Midbrain (tissue), 1 donor: ENCODE data around the gene ANKRD61.
"Not testable (repeated sequence)": the region's sequence is repeated elsewhere in the genome, so short reads cannot be mapped to it uniquely, and the experiment has no call there.

ENCODE experiments used
- DNase-seq: peaks from one replicate; lab custom pipeline; 2025; lab: John Stamatoyannopoulos, UW

ANKRD61 gene

GRCh38 chr7:6031567-6031966 lies 391 bp downstream of the ANKRD61 start:
- DNase-seq: no peak

- no peak for DNase-seq
Observed at GRCh38 chr7:6032167-6032566, 991 bp downstream of the ANKRD61 start.

GRCh38 chr7:6032641-6033040 lies 1.5 kb downstream of the ANKRD61 start:
- DNase-seq: no peak

GRCh38 chr7:6035165-6035564 lies 4.0 kb downstream of the ANKRD61 start:
- no peak for DNase-seq

GRCh38 chr7:6035686-6036085 lies 4.5 kb downstream of the ANKRD61 start:
- DNase-seq: no peak

GRCh38 chr7:6049780-6050179 lies 18.6 kb downstream of the ANKRD61 start:
- DNase-seq: no peak

- DNase-seq: not testable (repeated sequence)
Observed at GRCh38 chr7:6051185-6051584, 20.0 kb downstream of the ANKRD61 start.

GRCh38 chr7:6056616-6057015 lies 25.4 kb downstream of the ANKRD61 start:
- DNase-seq: no peak

GRCh38 chr7:6057316-6058129 lies 26.3 kb downstream of the ANKRD61 start:
- no peak for DNase-seq

GRCh38 chr7:6059941-6060340 lies 28.8 kb downstream of the ANKRD61 start:
- DNase-seq: not testable (repeated sequence)

GRCh38 chr7:6071406-6071805 lies 40.2 kb downstream of the ANKRD61 start:
- DNase-seq: no peak

GRCh38 chr7:6074612-6075380 lies 43.6 kb downstream of the ANKRD61 start:
- no peak for DNase-seq

GRCh38 chr7:6078548-6078947 lies 47.4 kb downstream of the ANKRD61 start:
- no peak for DNase-seq

- not testable (repeated sequence) for DNase-seq
Observed at GRCh38 chr7:6083047-6083446, 51.9 kb downstream of the ANKRD61 start.
